Osteocyte (in vitro differentiated cells): ENCODE data around the gene SIAH3. TPM values are rescaled to one million over a fixed set of nuclear protein-coding genes. Genes with fewer than 3 reads are reported as not detected.

Experiments used
- DNase-seq: peaks from one replicate; pipeline ENCODE4 v3.0.0; 2021; ENCODE audit warnings: mixed read lengths; ENCODE audit not compliant: unreplicated experiment; ENCODE audit errors: extremely low spot score
- H3K27ac Mint-ChIP-seq: one replicate; pipeline ENCODE4 v1.8.0; 2021; ENCODE audit warnings: mild to moderate bottlenecking, mixed read lengths; ENCODE audit not compliant: unreplicated experiment
- H3K27me3 Mint-ChIP-seq: one replicate; pipeline ENCODE4 v1.8.0; 2021; ENCODE audit warnings: mixed read lengths; ENCODE audit not compliant: unreplicated experiment
- H3K36me3 Mint-ChIP-seq: one replicate; pipeline ENCODE4 v1.8.0; 2021; ENCODE audit warnings: mixed read lengths; ENCODE audit not compliant: unreplicated experiment
- H3K4me1 Mint-ChIP-seq: one replicate; pipeline ENCODE4 v1.8.0; 2021; ENCODE audit warnings: mixed read lengths; ENCODE audit not compliant: unreplicated experiment
- H3K4me3 Mint-ChIP-seq: one replicate; pipeline ENCODE4 v1.8.0; 2021; ENCODE audit warnings: mild to moderate bottlenecking, moderate library complexity, mixed read lengths; ENCODE audit not compliant: unreplicated experiment
- H3K9me3 Mint-ChIP-seq: one replicate; pipeline ENCODE4 v1.8.0; 2021; ENCODE audit warnings: mixed read lengths; ENCODE audit not compliant: unreplicated experiment
- total RNA-seq: library from RNA; stranded (reverse); gene quantifications from 2 replicates; pipeline ENCODE4 v1.2.1, GENCODE V29; 2021
- TF ChIP-seq, protein P1 (sequence below): fragments of 200-600 bp; sonication (generic); IDR thresholded peaks from 2 replicates; pipeline ENCODE4 v1.5.0; 2021; ENCODE audit warnings: antibody characterized with exemption, mild to moderate bottlenecking, moderate library complexity

Gene SIAH3
- total RNA-seq, 1 donor from 2014 or later, result not detected

DNA sequence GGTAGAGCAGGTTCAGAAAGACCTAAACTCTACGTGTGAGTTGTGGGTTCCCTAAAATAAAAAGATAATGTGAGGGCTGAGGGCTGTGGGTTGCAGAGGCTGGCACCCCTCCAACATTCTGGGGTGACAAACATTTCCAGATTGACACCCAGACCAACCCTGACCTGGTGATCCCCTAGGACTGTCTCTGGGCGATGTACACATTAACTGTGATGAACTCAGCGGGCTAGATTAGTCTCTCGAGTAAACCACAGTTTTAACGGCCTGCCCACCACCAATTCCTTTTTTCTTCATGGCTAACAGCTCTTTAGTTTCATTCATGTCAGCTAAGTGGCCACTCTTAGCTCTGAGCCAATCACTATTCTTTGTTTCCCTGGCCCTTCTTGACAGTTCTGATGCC lies 24.8 kb downstream of the SIAH3 start:
- H3K36me3 Mint-ChIP-seq, result no peaks in the 10 kb centered on the region
- TF ChIP-seq, protein P1, sequence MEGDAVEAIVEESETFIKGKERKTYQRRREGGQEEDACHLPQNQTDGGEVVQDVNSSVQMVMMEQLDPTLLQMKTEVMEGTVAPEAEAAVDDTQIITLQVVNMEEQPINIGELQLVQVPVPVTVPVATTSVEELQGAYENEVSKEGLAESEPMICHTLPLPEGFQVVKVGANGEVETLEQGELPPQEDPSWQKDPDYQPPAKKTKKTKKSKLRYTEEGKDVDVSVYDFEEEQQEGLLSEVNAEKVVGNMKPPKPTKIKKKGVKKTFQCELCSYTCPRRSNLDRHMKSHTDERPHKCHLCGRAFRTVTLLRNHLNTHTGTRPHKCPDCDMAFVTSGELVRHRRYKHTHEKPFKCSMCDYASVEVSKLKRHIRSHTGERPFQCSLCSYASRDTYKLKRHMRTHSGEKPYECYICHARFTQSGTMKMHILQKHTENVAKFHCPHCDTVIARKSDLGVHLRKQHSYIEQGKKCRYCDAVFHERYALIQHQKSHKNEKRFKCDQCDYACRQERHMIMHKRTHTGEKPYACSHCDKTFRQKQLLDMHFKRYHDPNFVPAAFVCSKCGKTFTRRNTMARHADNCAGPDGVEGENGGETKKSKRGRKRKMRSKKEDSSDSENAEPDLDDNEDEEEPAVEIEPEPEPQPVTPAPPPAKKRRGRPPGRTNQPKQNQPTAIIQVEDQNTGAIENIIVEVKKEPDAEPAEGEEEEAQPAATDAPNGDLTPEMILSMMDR, result no peak

DNA sequence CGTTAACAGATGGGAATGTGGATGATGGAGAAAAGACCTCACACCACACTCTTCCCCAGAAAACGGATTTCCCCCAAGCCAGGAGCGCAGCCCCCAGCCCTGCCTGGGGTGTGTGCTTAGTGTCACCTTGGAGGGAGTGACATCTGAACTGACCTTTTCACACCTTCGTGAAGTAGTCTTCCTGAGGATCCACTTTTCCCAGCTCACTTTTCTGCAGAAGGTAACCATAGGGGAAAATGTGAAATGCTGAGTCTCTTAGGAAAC lies 26.2 kb downstream of the SIAH3 start:
- TF ChIP-seq, protein P1, result no peak
- Mint-ChIP-seq H3K4me1 (peaks cover 6% of the 10 kb centered on the region), H3K27me3 (no peaks in the 10 kb centered on the region), H3K27ac (no peak overlapping the region), H3K4me3 (no peak overlapping the region), H3K9me3 (no peaks in the 10 kb centered on the region), H3K36me3 (no peaks in the 10 kb centered on the region)
- peak; percentile 19 for DNase-seq

More for the DNA sequence above, 24.8 kb downstream of the SIAH3 start:
- Mint-ChIP-seq H3K9me3 (no peaks in the 10 kb centered on the region), H3K4me1 (peaks cover 6% of the 10 kb centered on the region), H3K27me3 (peaks cover 2% of the 10 kb centered on the region), H3K4me3 (no peak overlapping the region), H3K27ac (no peak overlapping the region)
- peak; percentile 65 for DNase-seq

DNA sequence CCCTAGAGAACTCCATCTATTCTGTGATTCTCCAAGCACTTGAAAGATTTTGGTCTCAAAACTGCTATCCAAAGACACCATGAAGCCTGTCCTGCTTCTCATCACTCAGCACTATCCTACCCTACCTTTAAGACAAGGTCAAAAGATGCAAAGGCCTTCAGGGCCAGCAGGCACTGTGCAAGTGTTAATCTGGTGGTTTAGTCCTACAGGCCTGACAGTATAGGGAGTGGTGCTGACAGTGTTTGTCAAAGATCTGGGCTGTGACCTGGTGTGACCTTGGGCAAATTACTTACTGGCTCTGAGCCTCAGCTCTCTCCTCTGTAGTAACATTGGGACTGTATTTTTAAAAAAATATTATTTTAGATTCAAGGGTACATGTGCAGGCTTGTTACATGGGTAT lies 28.0 kb downstream of the SIAH3 start:
- H3K9me3 Mint-ChIP-seq, result peaks cover 1% of the 10 kb centered on the region
- no peaks in the 10 kb centered on the region for H3K36me3 Mint-ChIP-seq
- DNase-seq, result no peak
- H3K27ac Mint-ChIP-seq, result no peak overlapping the region
- peaks cover 2% of the 10 kb centered on the region for H3K27me3 Mint-ChIP-seq
- H3K4me3 Mint-ChIP-seq, result no peak overlapping the region
- TF ChIP-seq, protein P1, result no peak
- H3K4me1 Mint-ChIP-seq, result peaks cover 6% of the 10 kb centered on the region

DNA sequence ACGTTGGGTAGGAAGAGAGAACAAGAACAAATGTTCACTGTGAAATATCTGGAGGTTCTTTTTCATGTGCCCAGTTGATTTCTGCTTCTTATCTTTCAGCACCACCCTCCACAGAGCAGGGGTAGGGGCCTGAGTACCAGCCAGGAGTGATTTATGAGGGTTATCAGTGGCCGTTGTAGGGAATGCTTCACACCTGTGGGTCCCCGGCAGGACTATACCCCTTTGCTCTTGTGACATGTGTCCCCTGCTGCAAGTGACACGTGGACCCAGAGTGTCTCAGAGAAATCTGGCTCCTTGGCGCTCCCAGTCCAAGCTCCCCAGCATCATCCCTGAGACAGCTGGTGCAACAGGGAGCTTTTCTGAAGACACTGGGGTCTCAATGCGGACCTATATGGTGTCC lies 29.7 kb downstream of the SIAH3 start:
- Mint-ChIP-seq H3K27me3 (peaks cover 2% of the 10 kb centered on the region), H3K27ac (no peak overlapping the region)
- no peak for DNase-seq

DNA sequence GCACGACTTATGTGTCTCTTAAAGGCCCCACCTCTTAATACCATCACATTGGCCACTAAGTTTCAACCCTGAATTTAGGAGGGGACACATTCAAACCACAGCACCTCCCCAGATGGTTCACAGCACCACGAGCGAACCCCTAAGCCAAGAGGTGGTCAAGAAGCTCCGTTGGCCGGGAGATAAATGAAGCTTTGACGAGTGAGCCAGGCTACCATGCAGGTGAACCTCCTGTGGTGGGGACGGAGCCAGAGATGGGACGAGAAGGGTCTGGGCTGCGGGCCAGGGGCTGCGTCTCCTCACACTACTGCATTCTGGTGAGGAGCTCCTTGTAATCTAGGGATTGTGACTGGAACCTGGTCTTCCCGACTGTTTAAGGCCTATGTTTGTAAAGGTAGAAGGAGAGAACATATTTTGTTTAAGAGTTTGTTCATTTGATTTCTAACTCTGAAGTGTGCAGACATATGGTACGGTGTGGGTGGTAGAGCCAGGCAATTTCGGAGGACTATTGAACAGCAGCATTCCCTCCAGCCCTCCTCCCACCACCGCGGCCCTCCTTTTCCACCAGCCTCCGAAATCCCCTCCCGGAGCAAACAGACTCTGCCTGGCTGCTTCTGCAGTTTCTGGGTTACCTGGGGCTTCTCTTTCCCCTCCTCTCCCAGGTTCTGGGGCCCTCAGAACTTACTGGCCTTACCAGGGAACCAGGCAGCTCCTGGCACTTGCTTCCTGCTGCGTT lies 31.3 kb downstream of the SIAH3 start:
- H3K9me3 Mint-ChIP-seq, result peaks cover 7% of the 10 kb centered on the region
- no peaks in the 10 kb centered on the region for H3K36me3 Mint-ChIP-seq

More for the DNA sequence above, 29.7 kb downstream of the SIAH3 start:
- Mint-ChIP-seq H3K9me3 (peaks cover 7% of the 10 kb centered on the region), H3K4me1 (no peaks in the 10 kb centered on the region), H3K36me3 (no peaks in the 10 kb centered on the region), H3K4me3 (no peak overlapping the region)
- TF ChIP-seq, protein P1, result no peak

More for the DNA sequence above, 31.3 kb downstream of the SIAH3 start:
- peak; percentile 73 for DNase-seq
- Mint-ChIP-seq H3K27me3 (peaks cover 2% of the 10 kb centered on the region), H3K27ac (no peak overlapping the region), H3K4me1 (no peaks in the 10 kb centered on the region), H3K4me3 (no peak overlapping the region)
- TF ChIP-seq, protein P1, result no peak
